ENCODE data around the gene AASS.

DNA sequence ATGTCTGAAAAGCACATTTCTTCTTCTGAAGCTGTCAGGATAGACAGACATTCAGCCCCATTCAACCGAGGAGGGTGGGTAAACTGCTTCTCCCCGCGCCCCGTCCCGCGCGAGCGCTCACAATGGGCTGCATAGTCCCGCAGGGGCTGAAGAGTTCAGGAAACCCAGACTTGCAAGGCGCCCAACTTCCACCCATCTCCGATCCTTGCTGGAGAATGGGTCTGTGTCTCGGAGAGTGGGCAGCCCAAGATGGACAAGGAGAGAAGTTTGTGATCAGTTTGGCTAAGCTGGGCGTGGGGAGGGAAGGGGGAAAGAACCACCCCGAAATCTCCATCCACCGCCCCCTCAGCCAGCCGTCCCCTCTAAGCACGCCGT is 686 bp downstream of the AASS start:
- TF ChIP-seq, protein P1, sequence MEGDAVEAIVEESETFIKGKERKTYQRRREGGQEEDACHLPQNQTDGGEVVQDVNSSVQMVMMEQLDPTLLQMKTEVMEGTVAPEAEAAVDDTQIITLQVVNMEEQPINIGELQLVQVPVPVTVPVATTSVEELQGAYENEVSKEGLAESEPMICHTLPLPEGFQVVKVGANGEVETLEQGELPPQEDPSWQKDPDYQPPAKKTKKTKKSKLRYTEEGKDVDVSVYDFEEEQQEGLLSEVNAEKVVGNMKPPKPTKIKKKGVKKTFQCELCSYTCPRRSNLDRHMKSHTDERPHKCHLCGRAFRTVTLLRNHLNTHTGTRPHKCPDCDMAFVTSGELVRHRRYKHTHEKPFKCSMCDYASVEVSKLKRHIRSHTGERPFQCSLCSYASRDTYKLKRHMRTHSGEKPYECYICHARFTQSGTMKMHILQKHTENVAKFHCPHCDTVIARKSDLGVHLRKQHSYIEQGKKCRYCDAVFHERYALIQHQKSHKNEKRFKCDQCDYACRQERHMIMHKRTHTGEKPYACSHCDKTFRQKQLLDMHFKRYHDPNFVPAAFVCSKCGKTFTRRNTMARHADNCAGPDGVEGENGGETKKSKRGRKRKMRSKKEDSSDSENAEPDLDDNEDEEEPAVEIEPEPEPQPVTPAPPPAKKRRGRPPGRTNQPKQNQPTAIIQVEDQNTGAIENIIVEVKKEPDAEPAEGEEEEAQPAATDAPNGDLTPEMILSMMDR (conservative IDR thresholded peaks at IDR 0.05; ENCODE audit: low read depth, low read length), result no peak
- TF ChIP-seq EZH2 (IDR thresholded peaks at IDR 0.05; ENCODE audit: borderline replicate concordance, low read depth, low read length, poor library complexity, severe bottlenecking), result no peak

Data from A673 (cell line).